HG02623 (cell line): ENCODE measurements around the gene APOE.
"Not testable (repeated sequence)": the region's sequence is repeated elsewhere in the genome, so short reads cannot be mapped to it uniquely, and the experiment has no call there.

ENCODE experiments used
- ATAC-seq: cut with Tn5 transposase; IDR thresholded peaks from one replicate; pipeline ENCODE4 v1.9.1; 2021; ENCODE audit warnings: moderate library complexity; ENCODE audit not compliant: unreplicated experiment

APOE gene

GRCh38 chr19:44905437-44906160 lies at the start of gene APOE:
APOE (plus strand) TSS chr19:44905796; CDS start chr19:44906625, 829 bp downstream.
- ATAC-seq: no peak

- ATAC-seq: no peak
These were observed 49.0 kb upstream of the APOE start for GRCh38 chr19:44856421-44857083.

- ATAC-seq: no peak
These were observed 47.8 kb upstream of the APOE start for GRCh38 chr19:44857837-44858236.

- not testable (repeated sequence) for ATAC-seq
These were observed 44.0 kb upstream of the APOE start for GRCh38 chr19:44861576-44861975.

- no peak for ATAC-seq
These were observed 41.6 kb upstream of the APOE start for GRCh38 chr19:44863990-44864389.

- no peak for ATAC-seq
These were observed 40.3 kb upstream of the APOE start for GRCh38 chr19:44865196-44865767.

GRCh38 chr19:44866664-44867063 lies 38.9 kb upstream of the APOE start:
- ATAC-seq: no peak

- ATAC-seq: no peak
These were observed 38.0 kb upstream of the APOE start for GRCh38 chr19:44867578-44867977.

GRCh38 chr19:44869733-44870470 lies 35.7 kb upstream of the APOE start:
- no peak for ATAC-seq

GRCh38 chr19:44871809-44872208 lies 33.8 kb upstream of the APOE start:
- no peak for ATAC-seq

- no peak for ATAC-seq
These were observed 32.9 kb upstream of the APOE start for GRCh38 chr19:44872661-44873060.

- ATAC-seq: no peak
These were observed 31.3 kb upstream of the APOE start for GRCh38 chr19:44874317-44874716.

GRCh38 chr19:44875666-44876451 lies 29.7 kb upstream of the APOE start:
- ATAC-seq: no peak

GRCh38 chr19:44876930-44877535 lies 28.6 kb upstream of the APOE start:
- ATAC-seq: no peak

GRCh38 chr19:44878120-44878865 lies 27.3 kb upstream of the APOE start:
- ATAC-seq: no peak

GRCh38 chr19:44879309-44880065 lies 26.1 kb upstream of the APOE start:
- no peak for ATAC-seq

- ATAC-seq: no peak
These were observed 23.5 kb upstream of the APOE start for GRCh38 chr19:44882063-44882462.

GRCh38 chr19:44882619-44883397 lies 22.8 kb upstream of the APOE start:
- ATAC-seq: not testable (repeated sequence)
